Loucy (cell line): Measurements from ENCODE around the gene CLDN24.

Experiments used
- H2AFZ ChIP-seq: fragments of 200-600 bp; sonication (generic); 2 replicates; pipeline ENCODE4 v1.6.0; 2016; ENCODE audit warnings: antibody characterized with exemption, mild to moderate bottlenecking, low read length, moderate library complexity
- H3F3A ChIP-seq: fragments of 200-600 bp; 2 replicates; pipeline ENCODE4 v1.6.0; 2016; ENCODE audit warnings: antibody characterized with exemption, low read depth, mild to moderate bottlenecking
- H3K27me3 ChIP-seq: fragments of 200-600 bp; sonication (generic); 2 replicates; pipeline ENCODE4 v1.6.1; 2014; ENCODE audit warnings: low read length, mild to moderate bottlenecking; ENCODE audit not compliant: insufficient read depth, poor library complexity, severe bottlenecking
- H3K36me3 ChIP-seq: fragments of 200-600 bp; sonication (generic); 2 replicates; pipeline ENCODE4 v1.6.1; 2016; ENCODE audit warnings: low read length; ENCODE audit not compliant: insufficient read depth
- H3K4me1 ChIP-seq: fragments of 200-600 bp; sonication (generic); 2 replicates; pipeline ENCODE4 v1.5.1; 2014; ENCODE audit warnings: low read length, mild to moderate bottlenecking; ENCODE audit not compliant: insufficient read depth, poor library complexity, severe bottlenecking
- H3K4me2 ChIP-seq: fragments of 200-600 bp; sonication (generic); 2 replicates; pipeline ENCODE4 v1.6.0; 2014; ENCODE audit warnings: antibody characterized with exemption, low read length, low read depth, mild to moderate bottlenecking; ENCODE audit not compliant: poor library complexity, severe bottlenecking
- H3K4me3 ChIP-seq: fragments of 200-600 bp; sonication (generic); 2 replicates; pipeline ENCODE4 v1.5.1; 2014; ENCODE audit warnings: low read length, mild to moderate bottlenecking, mixed read lengths; ENCODE audit not compliant: poor library complexity, severe bottlenecking
- H3K79me2 ChIP-seq: fragments of 200-600 bp; sonication (generic); 2 replicates; pipeline ENCODE4 v1.6.1; 2014; ENCODE audit warnings: low read length; ENCODE audit not compliant: insufficient read depth
- H3K9ac ChIP-seq: fragments of 200-600 bp; sonication (generic); 2 replicates; pipeline ENCODE4 v1.6.0; 2014; ENCODE audit warnings: mild to moderate bottlenecking, low read depth, low read length, moderate library complexity; ENCODE audit not compliant: poor library complexity, severe bottlenecking
- H3K9me2 ChIP-seq: fragments of 200-600 bp; sonication (generic); replicated peaks from 2 replicates; pipeline ENCODE4 v1.6.1; 2016; ENCODE audit warnings: low read depth, low read length, mixed read lengths
- H3K9me3 ChIP-seq: fragments of 200-600 bp; sonication (generic); 2 replicates; pipeline ENCODE4 v1.6.1; 2014; ENCODE audit warnings: mild to moderate bottlenecking, antibody characterized with exemption, low read length, low read depth; ENCODE audit not compliant: insufficient read depth
- H4K20me1 ChIP-seq: fragments of 200-600 bp; sonication (generic); 2 replicates; pipeline ENCODE4 v1.6.0; 2014; ENCODE audit warnings: antibody characterized with exemption, low read length, mild to moderate bottlenecking; ENCODE audit not compliant: insufficient read depth, poor library complexity, severe bottlenecking
- CTCF ChIP-seq: fragments of 200-600 bp; sonication (generic); conservative IDR thresholded peaks from 2 replicates; pipeline ENCODE4 v1.5.1; 2014; ENCODE audit warnings: mild to moderate bottlenecking, antibody characterized with exemption, low read length
- EZH2phosphoT487 ChIP-seq: fragments of 200-600 bp; IDR thresholded peaks from 2 replicates; pipeline ENCODE4 v1.6.1; 2018; ENCODE audit warnings: antibody characterized with exemption, mild to moderate bottlenecking, moderate library complexity, borderline replicate concordance

CLDN24 gene

GRCh38 chr4:183362036-183362435, 39.8 kb upstream of the CLDN24 start:
- no peaks in the 10 kb centered on the region for H3K9me2 ChIP-seq
- no peaks in the 10 kb centered on the region for H3K79me2 ChIP-seq
- H3K27me3 ChIP-seq, result no peaks in the 10 kb centered on the region
- TF ChIP-seq EZH2phosphoT487, result no peak
- TF ChIP-seq CTCF, result no peak
- H3K4me2 ChIP-seq, result no peak overlapping the region
- no peaks in the 10 kb centered on the region for H3K9me3 ChIP-seq
- H3K9ac ChIP-seq, result no peak overlapping the region
- H3F3A ChIP-seq, result no peaks in the 10 kb centered on the region
- H3K4me3 ChIP-seq, result no peak overlapping the region
- no peaks in the 10 kb centered on the region for H3K36me3 ChIP-seq
- H4K20me1 ChIP-seq, result no peaks in the 10 kb centered on the region
- H2AFZ ChIP-seq, result no peak overlapping the region
- H3K4me1 ChIP-seq, result no peaks in the 10 kb centered on the region

GRCh38 chr4:183360161-183360919, 38.1 kb upstream of the CLDN24 start:
- H3K4me1 ChIP-seq, result no peaks in the 10 kb centered on the region
- H3K4me3 ChIP-seq, result no peak overlapping the region
- H4K20me1 ChIP-seq, result no peaks in the 10 kb centered on the region
- no peaks in the 10 kb centered on the region for H3K9me3 ChIP-seq
- no peaks in the 10 kb centered on the region for H3K79me2 ChIP-seq
- TF ChIP-seq CTCF (no peak), EZH2phosphoT487 (no peak)
- no peaks in the 10 kb centered on the region for H3K36me3 ChIP-seq
- no peak overlapping the region for H2AFZ ChIP-seq
- no peak overlapping the region for H3K9ac ChIP-seq
- H3K9me2 ChIP-seq, result no peaks in the 10 kb centered on the region
- no peaks in the 10 kb centered on the region for H3F3A ChIP-seq
- no peaks in the 10 kb centered on the region for H3K27me3 ChIP-seq
- no peak overlapping the region for H3K4me2 ChIP-seq

GRCh38 chr4:183358215-183358755, 36.1 kb upstream of the CLDN24 start:
- Histone ChIP-seq H3K4me2 (no peak overlapping the region), H3K79me2 (no peaks in the 10 kb centered on the region), H3K36me3 (no peaks in the 10 kb centered on the region), H3K4me3 (no peak overlapping the region), H3F3A (no peaks in the 10 kb centered on the region), H3K9me3 (no peaks in the 10 kb centered on the region), H3K9me2 (no peaks in the 10 kb centered on the region), H3K27me3 (no peaks in the 10 kb centered on the region), H3K4me1 (no peaks in the 10 kb centered on the region), H2AFZ (no peak overlapping the region), H3K9ac (no peak overlapping the region), H4K20me1 (no peaks in the 10 kb centered on the region)
- TF ChIP-seq CTCF (no peak), EZH2phosphoT487 (no peak)
